ENCODE results near the gene PLPPR2. TPM values are rescaled to one million over a fixed set of nuclear protein-coding genes. Genes with fewer than 3 reads are reported as not detected.

The PLPPR2 gene
- total and polyA plus RNA-seq, 9 donors = 11.6 to 42.5 (median 31.3) TPM

- TF ChIP-seq POLR2A (IDR thresholded peaks at IDR 0.05) (no peak), EP300 (IDR thresholded peaks at IDR 0.05) (no peak), CTCF (IDR thresholded peaks at IDR 0.05) (no peak)
- Histone ChIP-seq H3K27me3 (no peaks in the 10 kb centered on the region), H3K4me1 (ENCODE audit: insufficient read depth) (peaks cover 10% of the 10 kb centered on the region), H3K27ac (peak overlapping the region in 1 of 2 donors; percentile 40), H3K4me3 (no peak overlapping the region), H3K9me3 (no peaks in the 10 kb centered on the region), H3K36me3 (no peaks in the 10 kb centered on the region)
- WGBS, 3 donors = 51 to 68% (median 64%) methylated on average over 7 of the region's 7 CpGs
- intact Hi-C loops (cut with DNase I) = no loop called here
- no peak for DNase-seq
Observed at GRCh38 chr19:11322269-11323024, 32.8 kb upstream of the PLPPR2 start.

- peak overlapping the region in 1 of 2 donors; percentile 64 for H3K27ac ChIP-seq
- intact Hi-C loops (cut with DNase I) = no loop called here
- peaks cover 10% of the 10 kb centered on the region for H3K4me1 ChIP-seq (ENCODE audit: insufficient read depth)
- H3K4me3 ChIP-seq = no peak overlapping the region
- TF ChIP-seq CTCF (IDR thresholded peaks at IDR 0.05) (no peak), POLR2A (IDR thresholded peaks at IDR 0.05) (no peak), EP300 (IDR thresholded peaks at IDR 0.05) (no peak)
- no peaks in the 10 kb centered on the region for H3K27me3 ChIP-seq
- H3K9me3 ChIP-seq = no peaks in the 10 kb centered on the region
- H3K36me3 ChIP-seq = no peaks in the 10 kb centered on the region
- 75 to 86% (median 77%) methylated on average over 5 of the region's 5 CpGs for WGBS, 3 donors
- DNase-seq = no peak
Observed at GRCh38 chr19:11323601-11324078, 31.6 kb upstream of the PLPPR2 start.

- H3K27ac ChIP-seq = peak overlapping the region in 1 of 2 donors; percentile 64
- H3K27me3 ChIP-seq = no peaks in the 10 kb centered on the region
- peaks cover 10% of the 10 kb centered on the region for H3K4me1 ChIP-seq (ENCODE audit: insufficient read depth)
- no peak for TF ChIP-seq POLR2A (IDR thresholded peaks at IDR 0.05)
- TF ChIP-seq EP300 (IDR thresholded peaks at IDR 0.05) = no peak
- TF ChIP-seq CTCF (IDR thresholded peaks at IDR 0.05) = no peak
- no peak overlapping the region for H3K4me3 ChIP-seq
- DNase-seq = peak; percentile 64 to 84 (median 77)
- H3K9me3 ChIP-seq = no peaks in the 10 kb centered on the region
- WGBS, 3 donors = 12 to 20% (median 15%) methylated on average over 10 of the region's 10 CpGs
- intact Hi-C loops (cut with DNase I) = no loop called here
- H3K36me3 ChIP-seq = no peaks in the 10 kb centered on the region
Observed at GRCh38 chr19:11324079-11324661, 31.1 kb upstream of the PLPPR2 start.

GRCh38 chr19:11324748-11325389, 30.4 kb upstream of the PLPPR2 start:
- intact Hi-C loops (cut with DNase I) = no loop called here
- H3K27me3 ChIP-seq = no peaks in the 10 kb centered on the region
- peaks cover 10% of the 10 kb centered on the region for H3K4me1 ChIP-seq (ENCODE audit: insufficient read depth)
- TF ChIP-seq POLR2A (IDR thresholded peaks at IDR 0.05) (no peak), CTCF (IDR thresholded peaks at IDR 0.05) (no peak), EP300 (IDR thresholded peaks at IDR 0.05) (no peak)
- H3K27ac ChIP-seq = peak overlapping the region in 1 of 2 donors; percentile 64
- no peak overlapping the region for H3K4me3 ChIP-seq
- DNase-seq = peak in 2 of 5 donors; percentile 28 to 37
- WGBS, 3 donors = 77 to 83% (median 81%) methylated on average over 16 to 17 of the region's 17 CpGs
- no peaks in the 10 kb centered on the region for H3K9me3 ChIP-seq
- no peaks in the 10 kb centered on the region for H3K36me3 ChIP-seq

Data from ovary (tissue), 9 donors.